Small intestine (tissue), 7 donors: ENCODE measurements around the gene ARL6IP1. TPM values are rescaled to one million over a fixed set of nuclear protein-coding genes. Genes with fewer than 3 reads are reported as not detected.
"Not testable (repeated sequence)": the region's sequence is repeated elsewhere in the genome, so short reads cannot be mapped to it uniquely, and the experiment has no call there.

ENCODE experiments used
- DNase-seq, 2 donors: peaks; one replicate each; pipeline versions ENCODE4 v3.0.0 to v3.0.0-alpha.2; 2013
- FAIRE-seq: peaks from 2 replicates; lab custom pipeline; 2012; peaks lifted over from hg19 to GRCh38; lab: Jason Lieb, UNC
- H3K27ac ChIP-seq, 3 donors: one replicate each; pipeline ENCODE4 v1.5.1; 2013; ENCODE audit warnings: low read length in 2 of 3, mild to moderate bottlenecking in 2 of 3, control low read depth in 1 of 3, inconsistent platforms in 1 of 3, low read depth in 1 of 3, moderate library complexity in 1 of 3
- H3K27me3 ChIP-seq, 3 donors: one replicate each; pipeline ENCODE4 v1.6.1; 2013; ENCODE audit warnings: low read length in 3 of 3, inconsistent platforms in 1 of 3; ENCODE audit not compliant: control insufficient read depth in 3 of 3, insufficient read depth in 3 of 3
- H3K36me3 ChIP-seq, 3 donors: one replicate each; pipeline ENCODE4 v1.6.1; 2013; ENCODE audit warnings: low read length in 3 of 3, inconsistent platforms in 1 of 3, low read depth in 1 of 3, mild to moderate bottlenecking in 1 of 3, moderate library complexity in 1 of 3; ENCODE audit not compliant: control insufficient read depth in 3 of 3, insufficient read depth in 2 of 3
- H3K4me1 ChIP-seq, 3 donors: one replicate each; pipeline ENCODE4 v1.6.1; 2013; ENCODE audit warnings: low read length in 2 of 3, inconsistent platforms in 1 of 3, low read depth in 1 of 3, mild to moderate bottlenecking in 1 of 3, moderate library complexity in 1 of 3; ENCODE audit not compliant: control insufficient read depth in 3 of 3, insufficient read depth in 2 of 3
- H3K4me3 ChIP-seq, 3 donors: one replicate each; pipeline ENCODE4 v1.5.1; 2013; ENCODE audit warnings: low read length in 3 of 3, control low read depth in 1 of 3, inconsistent platforms in 1 of 3, low read depth in 1 of 3, mild to moderate bottlenecking in 1 of 3, moderate library complexity in 1 of 3
- H3K9me3 ChIP-seq, 2 donors: one replicate each; pipeline ENCODE4 v1.6.1; 2013; ENCODE audit warnings: low read depth in 1 of 2, low read length in 1 of 2; ENCODE audit not compliant: control insufficient read depth in 2 of 2, insufficient read depth in 1 of 2
- WGBS, 3 donors: extraction: QIAGEN DNeasy Blood & Tissue Kit; methylation state at CpG; one replicate each; pipeline ENCODE4 v1.1.7; 2013; 5-methylcytosine and 5-hydroxymethylcytosine counted together
- polyA plus RNA-seq, 4 donors: library from polyadenylated mRNA; stranded (reverse) in 3 of 4; unstranded in 1 of 4; fragments of 200-250 nt in 3 of 4; fragments of 120-200 nt in 1 of 4; gene quantifications; one replicate each; pipeline versions ENCODE4 v1.2.1 to v1.2.3, GENCODE V29; 2013
- donor health status: healthy with polysubstance abuse.
- donor health status: control.
- donor health status: control.
- donor health status: Bipolar disorder and iron deficiency.
- donor health status: healthy.

Gene ARL6IP1
- polyA plus RNA-seq, 4 donors: 45.7 to 230 (median 135) TPM

DNA sequence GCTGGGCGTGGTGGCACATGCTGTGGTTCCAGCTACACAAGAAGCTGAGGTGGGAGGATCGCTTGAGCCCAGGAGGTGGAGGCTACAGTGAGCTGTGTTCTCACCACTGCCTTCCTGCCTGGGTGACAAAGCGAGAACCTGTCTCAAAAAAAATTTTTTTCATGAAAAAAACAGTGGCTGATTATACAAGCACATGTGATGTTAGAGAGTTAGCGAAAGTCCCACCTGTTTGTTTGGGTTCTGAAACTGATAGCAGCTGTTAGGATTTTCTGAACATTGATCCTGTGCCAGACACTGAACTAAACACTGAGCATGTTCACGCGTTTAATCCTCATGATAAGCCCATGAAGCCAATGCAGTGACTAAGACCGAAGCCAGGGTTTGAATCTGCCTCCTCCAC, 34.1 kb downstream of the ARL6IP1 start:
- WGBS, 3 donors: 41 to 47% (median 46%) methylated on average over 6 of the region's 7 CpGs
- not testable (repeated sequence) for H3K27ac ChIP-seq, FAIRE-seq, DNase-seq, H3K4me1 ChIP-seq, H3K27me3 ChIP-seq, H3K9me3 ChIP-seq, H3K4me3 ChIP-seq, H3K36me3 ChIP-seq

DNA sequence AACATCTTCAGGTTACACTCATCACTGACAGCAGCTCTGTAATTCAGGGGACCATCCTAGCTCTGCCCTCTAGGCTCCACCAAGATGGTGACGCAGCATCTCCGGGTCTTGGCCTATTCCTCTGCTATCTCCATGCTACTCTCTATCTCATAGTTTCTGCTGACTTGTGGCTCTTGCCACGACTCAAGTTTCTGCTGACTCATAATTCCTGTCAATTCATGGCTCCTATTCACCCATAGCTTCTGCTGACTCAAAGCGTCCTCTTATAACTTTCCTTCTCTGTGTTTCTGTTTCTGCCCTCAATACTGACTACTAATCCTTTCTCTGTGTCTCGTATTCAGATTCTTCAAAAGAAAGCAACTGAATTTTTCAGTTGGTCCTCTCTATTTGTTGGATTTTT, 38.6 kb downstream of the ARL6IP1 start:
- FAIRE-seq, H3K4me1 ChIP-seq, H3K27ac ChIP-seq, H3K4me3 ChIP-seq, H3K36me3 ChIP-seq, H3K27me3 ChIP-seq, H3K9me3 ChIP-seq, DNase-seq: not testable (repeated sequence)
- 32 to 57% (median 40%) methylated on average over 2 to 3 of the region's 5 CpGs for whole genome bisulfite sequencing, 3 donors

DNA sequence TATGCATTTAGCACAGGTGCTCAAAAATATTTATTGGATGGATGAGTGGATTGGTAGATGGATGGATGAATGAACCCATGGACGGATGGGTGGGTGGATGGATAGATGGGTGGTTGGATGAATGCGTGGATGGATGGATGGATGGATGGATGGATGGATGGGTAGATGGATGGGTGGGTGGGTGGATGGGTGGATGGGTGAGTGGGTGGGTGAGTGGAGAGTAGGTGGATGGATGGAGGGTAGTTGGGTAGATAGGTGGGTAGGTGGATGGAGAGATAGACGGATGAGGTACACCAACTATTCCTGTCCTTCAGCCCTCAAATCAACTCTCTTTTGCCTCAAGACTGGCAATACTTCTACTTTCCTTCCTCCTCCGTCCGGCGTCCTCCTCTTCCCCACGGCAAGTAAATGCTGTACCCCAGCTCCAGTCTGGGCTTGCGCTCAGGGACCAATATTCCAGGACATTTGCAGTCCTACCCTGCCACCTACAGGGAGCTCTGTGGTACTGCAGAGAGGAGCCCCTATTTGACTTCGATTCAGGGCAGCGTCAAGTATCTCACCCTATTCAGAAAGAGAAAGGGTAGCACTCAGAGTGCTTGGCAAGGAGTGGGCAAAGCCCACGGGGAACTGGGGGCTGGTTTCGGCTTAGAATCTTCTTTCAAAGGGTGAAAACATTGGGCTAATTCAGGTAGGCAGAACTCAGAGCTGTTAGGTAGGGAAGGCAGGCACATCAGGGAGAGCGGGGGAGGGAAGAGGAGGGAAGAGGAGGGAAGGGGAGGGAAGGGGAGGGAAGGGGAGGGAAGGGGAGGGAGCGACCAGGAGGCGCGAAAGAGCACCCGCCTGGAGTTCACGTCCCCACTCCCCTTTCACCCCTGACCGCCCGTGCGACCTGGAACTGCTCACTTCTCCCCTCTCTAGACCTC, 41.5 kb downstream of the ARL6IP1 start:
- DNase-seq: peak in 1 of 2 donors; percentile 6
- not testable (repeated sequence) for H3K4me3 ChIP-seq, H3K27me3 ChIP-seq, H3K27ac ChIP-seq, H3K36me3 ChIP-seq, H3K9me3 ChIP-seq, H3K4me1 ChIP-seq, FAIRE-seq
- 18 to 48% (median 29%) methylated on average over 8 to 19 of the region's 21 CpGs for WGBS, 3 donors

DNA sequence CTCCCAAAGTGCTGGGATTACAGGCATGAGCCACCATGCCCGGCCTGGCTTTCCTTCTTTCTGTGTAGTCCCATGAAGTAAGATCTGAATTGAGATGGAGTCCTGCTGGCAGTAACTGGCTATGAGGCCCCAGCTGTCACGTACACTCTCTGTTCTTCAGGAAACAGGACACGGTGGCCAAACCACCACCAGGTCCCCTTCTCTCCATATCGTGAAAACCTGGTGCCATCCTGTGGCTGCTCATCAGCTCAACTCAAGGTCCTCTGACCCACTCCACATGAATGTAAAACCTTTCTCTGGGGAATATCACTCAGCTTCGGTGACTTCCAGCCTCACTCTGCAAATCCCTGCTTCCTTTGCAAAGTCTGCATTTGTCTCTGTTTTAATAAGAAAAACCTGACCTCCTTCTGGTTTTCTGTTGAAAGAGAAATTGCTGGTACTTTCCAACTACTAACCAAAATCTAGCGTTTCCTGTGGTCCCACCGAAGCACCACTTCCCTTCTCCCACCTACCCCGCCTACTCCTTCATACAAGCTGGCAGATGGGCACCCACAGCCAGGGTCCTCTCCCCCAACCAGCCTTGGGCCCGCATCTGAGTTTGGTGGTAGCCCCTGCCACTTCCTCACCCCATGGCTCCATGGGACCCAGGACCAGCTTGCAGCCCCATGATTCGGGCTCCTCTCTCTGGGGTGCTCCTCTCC, 43.2 kb downstream of the ARL6IP1 start:
- WGBS, 3 donors: 8 to 26% (median 14%) methylated on average over 2 to 3 of the region's 10 CpGs
- H3K4me1 ChIP-seq, H3K4me3 ChIP-seq, DNase-seq, H3K27me3 ChIP-seq, H3K27ac ChIP-seq, H3K36me3 ChIP-seq, H3K9me3 ChIP-seq, FAIRE-seq: not testable (repeated sequence)

DNA sequence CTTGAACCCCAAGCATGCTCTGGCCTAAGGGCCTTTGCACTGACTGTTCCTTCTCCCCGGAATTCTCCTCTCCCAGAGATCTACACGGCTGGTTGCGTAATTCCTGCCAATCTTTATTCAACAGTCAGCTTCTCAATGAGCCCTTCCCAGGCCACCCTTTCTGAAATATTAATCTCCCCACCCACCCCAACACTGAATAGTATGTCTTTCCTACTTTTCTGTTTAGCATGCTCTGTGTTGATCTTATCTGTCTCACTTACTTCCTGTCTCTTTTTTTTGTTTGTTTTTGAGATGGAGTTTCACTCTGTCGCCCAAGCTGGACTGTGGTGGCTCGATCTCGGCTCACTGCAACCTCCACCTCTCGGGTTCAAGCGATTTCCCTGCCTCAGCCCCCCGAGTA, 44.7 kb downstream of the ARL6IP1 start:
- H3K27ac ChIP-seq, FAIRE-seq, H3K4me1 ChIP-seq, H3K36me3 ChIP-seq, H3K4me3 ChIP-seq, H3K9me3 ChIP-seq, H3K27me3 ChIP-seq, DNase-seq: not testable (repeated sequence)
- 52 to 72% (median 58%) methylated on average over 9 of the region's 9 CpGs for WGBS, 3 donors

DNA sequence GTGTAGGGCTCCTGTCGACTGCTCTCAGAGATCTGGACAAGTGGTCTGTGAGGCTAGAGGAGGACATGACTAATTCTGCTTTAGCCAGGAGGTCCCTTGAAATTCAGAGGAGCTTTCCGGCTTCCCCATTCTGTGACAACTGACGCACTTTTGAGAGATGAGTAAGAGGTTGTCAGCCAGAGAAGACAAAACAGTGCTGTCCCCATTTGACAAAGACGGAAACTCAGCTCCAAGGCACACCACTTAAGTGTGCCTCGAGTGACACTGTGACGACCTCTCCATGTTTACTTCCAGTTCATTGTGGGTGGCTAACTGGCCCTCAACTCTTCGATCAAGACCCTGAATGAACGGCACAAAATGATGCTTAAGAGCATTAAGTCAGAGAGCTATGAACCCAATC, 58.5 kb downstream of the ARL6IP1 start:
- not testable (repeated sequence) for H3K9me3 ChIP-seq, DNase-seq, H3K27ac ChIP-seq, H3K4me1 ChIP-seq, H3K4me3 ChIP-seq, H3K36me3 ChIP-seq, FAIRE-seq, H3K27me3 ChIP-seq
- 47 to 77% (median 56%) methylated on average over 3 to 5 of the region's 8 CpGs for WGBS, 3 donors

Other genes with a start within 250 kb of the ARL6IP1 start
- gene NOMO2, start 239.5 kb downstream of the ARL6IP1 start, polyA plus RNA-seq: 100 to 1,000 TPM in 1 of 4 donors, 10 to 100 TPM in 3; 54.6 to 122 (median 74.3) TPM
- gene RPS15A, start 11.2 kb downstream of the ARL6IP1 start, polyA plus RNA-seq: 1,000 to 10,000 TPM; 2,630 to 4,880 (median 3,438) TPM
- 10 to 100 TPM in 3 of 4 donors, 1 to 10 TPM in 1; 9.2 to 43.4 (median 12.1) TPM for gene SMG1, start 124.9 kb upstream of the ARL6IP1 start, polyA plus RNA-seq
- gene TMC7, start 182.4 kb upstream of the ARL6IP1 start, polyA plus RNA-seq: 1 to 10 TPM; 1.4 to 7.5 (median 2.1) TPM